Measurements from ENCODE around the gene CENPT.

Gene CENPT

GRCh38 chr16:67843343-67843765, 4.1 kb downstream of the CENPT start:
- H3K27me3 ChIP-seq (ENCODE audit: control insufficient read depth, insufficient read depth, low read length): no peaks in the 10 kb centered on the region
- H3K4me2 ChIP-seq (ENCODE audit: low read length): peak overlapping the region; percentile 84
- peak overlapping the region; percentile 65 for H2AFZ ChIP-seq
- peaks cover 18% of the 10 kb centered on the region for H3K79me2 ChIP-seq
- peak overlapping the region; percentile 57 for H3K4me3 ChIP-seq (ENCODE audit: low read depth, low read length)
- no peak for TF ChIP-seq CTCF (IDR thresholded peaks at IDR 0.05)
- peak overlapping the region; percentile 99 for H3K27ac ChIP-seq
- no peaks in the 10 kb centered on the region for H3K36me3 ChIP-seq (ENCODE audit: control insufficient read depth, insufficient read depth, low read length)
- H3K9ac ChIP-seq: no peak overlapping the region
- peaks cover 21% of the 10 kb centered on the region for H3K4me1 ChIP-seq
- no peaks in the 10 kb centered on the region for H3K9me3 ChIP-seq (ENCODE audit: control insufficient read depth, low read length)

GRCh38 chr16:67842509-67843342, 4.8 kb downstream of the CENPT start:
- H3K4me2 ChIP-seq (ENCODE audit: low read length): peak overlapping the region; percentile 84
- H3K27ac ChIP-seq: peak overlapping the region; percentile 99
- H3K79me2 ChIP-seq: peaks cover 12% of the 10 kb centered on the region
- no peaks in the 10 kb centered on the region for H3K9me3 ChIP-seq (ENCODE audit: control insufficient read depth, low read length)
- no peaks in the 10 kb centered on the region for H3K27me3 ChIP-seq (ENCODE audit: control insufficient read depth, insufficient read depth, low read length)
- H3K4me3 ChIP-seq (ENCODE audit: low read depth, low read length): peak overlapping the region; percentile 57
- peak; percentile 24 for TF ChIP-seq CTCF (IDR thresholded peaks at IDR 0.05)
- no peaks in the 10 kb centered on the region for H3K36me3 ChIP-seq (ENCODE audit: control insufficient read depth, insufficient read depth, low read length)
- no peak overlapping the region for H3K9ac ChIP-seq
- peaks cover 15% of the 10 kb centered on the region for H3K4me1 ChIP-seq
- H2AFZ ChIP-seq: peak overlapping the region; percentile 65

GRCh38 chr16:67841816-67842508, 5.5 kb downstream of the CENPT start, which contains the start of gene THAP11:
Gene THAP11, plus strand, starts transcription at chr16:67842320. Its CDS starts 235 bp downstream, at chr16:67842555.
- Histone ChIP-seq H3K4me1 (peaks cover 13% of the 10 kb centered on the region), H3K79me2 (peaks cover 5% of the 10 kb centered on the region), H3K27me3 (ENCODE audit: control insufficient read depth, insufficient read depth, low read length) (no peaks in the 10 kb centered on the region), H2AFZ (peak within 1 kb of the TSS; percentile 96), H3K36me3 (ENCODE audit: control insufficient read depth, insufficient read depth, low read length) (no peaks in the 10 kb centered on the region), H3K4me3 (ENCODE audit: low read depth, low read length) (peak within 1 kb of the TSS; percentile 100), H3K9me3 (ENCODE audit: control insufficient read depth, low read length) (no peaks in the 10 kb centered on the region), H3K27ac (peak within 1 kb of the TSS; percentile 99), H3K9ac (peak within 1 kb of the TSS; percentile 81), H3K4me2 (ENCODE audit: low read length) (peak within 1 kb of the TSS; percentile 84)
- TF ChIP-seq CTCF (IDR thresholded peaks at IDR 0.05): peak; percentile 93

GRCh38 chr16:67841198-67841815, 6.2 kb downstream of the CENPT start:
- Histone ChIP-seq H3K9ac (no peak overlapping the region), H3K4me2 (ENCODE audit: low read length) (peak overlapping the region; percentile 84)

More at GRCh38 chr16:67841198-67841815, 6.2 kb downstream of the CENPT start:
- Histone ChIP-seq H3K36me3 (ENCODE audit: control insufficient read depth, insufficient read depth, low read length) (no peaks in the 10 kb centered on the region), H3K4me1 (peaks cover 13% of the 10 kb centered on the region), H2AFZ (peak overlapping the region; percentile 96), H3K4me3 (ENCODE audit: low read depth, low read length) (peak overlapping the region; percentile 100), H3K27me3 (ENCODE audit: control insufficient read depth, insufficient read depth, low read length) (no peaks in the 10 kb centered on the region), H3K79me2 (peaks cover 5% of the 10 kb centered on the region), H3K9me3 (ENCODE audit: control insufficient read depth, low read length) (no peaks in the 10 kb centered on the region), H3K27ac (peak overlapping the region; percentile 99)
- TF ChIP-seq CTCF (IDR thresholded peaks at IDR 0.05): no peak

Data from parathyroid adenoma (tissue), 2 donors.